Mesothelial cell of epicardium (in vitro differentiated cells): ENCODE measurements around the gene REEP1. TPM values are rescaled to one million over a fixed set of nuclear protein-coding genes. Genes with fewer than 3 reads are reported as not detected.

ENCODE experiments used
- DNase-seq, 2 experiments: peaks; one replicate each; pipeline ENCODE4 v3.0.0; 2021; ENCODE audit warnings: low spot score in 2 of 2; ENCODE audit not compliant: unreplicated experiment in 2 of 2
- H3K27ac Mint-ChIP-seq: 2 replicates; pipeline ENCODE4 v1.8.0; 2021; ENCODE audit warnings: mixed read lengths
- H3K27me3 Mint-ChIP-seq: 2 replicates; pipeline ENCODE4 v1.8.0; 2021; ENCODE audit warnings: low read depth, mixed read lengths
- H3K36me3 Mint-ChIP-seq: 2 replicates; pipeline ENCODE4 v1.8.0; 2021; ENCODE audit warnings: mixed read lengths
- H3K4me1 Mint-ChIP-seq: 2 replicates; pipeline ENCODE4 v1.8.0; 2021; ENCODE audit warnings: mixed read lengths
- H3K4me3 Mint-ChIP-seq: 2 replicates; pipeline ENCODE4 v1.8.0; 2021; ENCODE audit warnings: mild to moderate bottlenecking, moderate library complexity, mixed read lengths
- H3K9me3 Mint-ChIP-seq: 2 replicates; pipeline ENCODE4 v1.8.0; 2021; ENCODE audit warnings: mixed read lengths
- CTCF ChIP-seq: fragments of 200-600 bp; sonication (generic); IDR thresholded peaks from one replicate; pipeline ENCODE4 v1.5.0; 2021; ENCODE audit warnings: antibody characterized with exemption; ENCODE audit not compliant: unreplicated experiment
- total RNA-seq: library from RNA; stranded (reverse); gene quantifications from 3 replicates; pipeline ENCODE4 v1.2.1, GENCODE V29; 2021

The REEP1 gene
- total RNA-seq, 1 donor from 2014 or later, result 1.9 TPM

GRCh38 chr2:86311879-86312278, 25.5 kb downstream of the REEP1 start:
- Mint-ChIP-seq H3K9me3 (no peaks in the 10 kb centered on the region), H3K4me3 (no peak overlapping the region), H3K27ac (no peak overlapping the region), H3K4me1 (peaks cover 6% of the 10 kb centered on the region), H3K27me3 (peaks cover 43% of the 10 kb centered on the region), H3K36me3 (no peaks in the 10 kb centered on the region)
- no peak for DNase-seq
- TF ChIP-seq CTCF, result no peak

- no peak for DNase-seq
- Mint-ChIP-seq H3K27ac (no peak overlapping the region), H3K4me1 (peaks cover 20% of the 10 kb centered on the region), H3K4me3 (no peak overlapping the region), H3K36me3 (no peaks in the 10 kb centered on the region), H3K27me3 (peaks cover 46% of the 10 kb centered on the region), H3K9me3 (no peaks in the 10 kb centered on the region)
- TF ChIP-seq CTCF, result no peak
Observed at GRCh38 chr2:86309966-86310365, 27.5 kb downstream of the REEP1 start.

- H3K9me3 Mint-ChIP-seq, result no peaks in the 10 kb centered on the region
- peaks cover 46% of the 10 kb centered on the region for H3K27me3 Mint-ChIP-seq
- no peak for DNase-seq
- no peak for TF ChIP-seq CTCF
- H3K27ac Mint-ChIP-seq, result no peak overlapping the region
- peaks cover 24% of the 10 kb centered on the region for H3K4me1 Mint-ChIP-seq
- H3K4me3 Mint-ChIP-seq, result no peak overlapping the region
- no peaks in the 10 kb centered on the region for H3K36me3 Mint-ChIP-seq
Observed at GRCh38 chr2:86308984-86309695, 28.3 kb downstream of the REEP1 start.

- Mint-ChIP-seq H3K27me3 (peaks cover 49% of the 10 kb centered on the region), H3K27ac (no peak overlapping the region), H3K36me3 (no peaks in the 10 kb centered on the region), H3K9me3 (no peaks in the 10 kb centered on the region), H3K4me3 (no peak overlapping the region), H3K4me1 (peaks cover 24% of the 10 kb centered on the region)
- no peak for DNase-seq
- TF ChIP-seq CTCF, result no peak
Observed at GRCh38 chr2:86308356-86308755, 29.1 kb downstream of the REEP1 start.

- Mint-ChIP-seq H3K27me3 (peaks cover 44% of the 10 kb centered on the region), H3K4me3 (no peak overlapping the region), H3K27ac (no peak overlapping the region), H3K36me3 (no peaks in the 10 kb centered on the region), H3K9me3 (no peaks in the 10 kb centered on the region), H3K4me1 (peaks cover 27% of the 10 kb centered on the region)
- DNase-seq, result no peak
- TF ChIP-seq CTCF, result no peak
Observed at GRCh38 chr2:86307431-86307830, 30.0 kb downstream of the REEP1 start.

GRCh38 chr2:86305915-86306254, 31.5 kb downstream of the REEP1 start:
- no peak overlapping the region for H3K27ac Mint-ChIP-seq
- H3K27me3 Mint-ChIP-seq, result peaks cover 33% of the 10 kb centered on the region
- no peaks in the 10 kb centered on the region for H3K36me3 Mint-ChIP-seq
- peaks cover 42% of the 10 kb centered on the region for H3K4me1 Mint-ChIP-seq
- no peak for DNase-seq
- TF ChIP-seq CTCF, result no peak
- H3K9me3 Mint-ChIP-seq, result no peaks in the 10 kb centered on the region
- no peak overlapping the region for H3K4me3 Mint-ChIP-seq
